ENCODE measurements around the gene MSRB3. TPM values are rescaled to one million over a fixed set of nuclear protein-coding genes. Genes with fewer than 3 reads are reported as not detected.

Gene MSRB3
- polyA plus RNA-seq, 12 donors, result 27.3 to 66.7 (median 52.5) TPM; not detected in 1

GRCh38 chr12:65323070-65323469 is 44.6 kb downstream of the MSRB3 start:
- DNase-seq, result no peak

GRCh38 chr12:65324056-65324455 is 45.6 kb downstream of the MSRB3 start:
- no peak for DNase-seq

- no peak for DNase-seq
Observed at GRCh38 chr12:65324551-65324950, 46.1 kb downstream of the MSRB3 start.

DNA sequence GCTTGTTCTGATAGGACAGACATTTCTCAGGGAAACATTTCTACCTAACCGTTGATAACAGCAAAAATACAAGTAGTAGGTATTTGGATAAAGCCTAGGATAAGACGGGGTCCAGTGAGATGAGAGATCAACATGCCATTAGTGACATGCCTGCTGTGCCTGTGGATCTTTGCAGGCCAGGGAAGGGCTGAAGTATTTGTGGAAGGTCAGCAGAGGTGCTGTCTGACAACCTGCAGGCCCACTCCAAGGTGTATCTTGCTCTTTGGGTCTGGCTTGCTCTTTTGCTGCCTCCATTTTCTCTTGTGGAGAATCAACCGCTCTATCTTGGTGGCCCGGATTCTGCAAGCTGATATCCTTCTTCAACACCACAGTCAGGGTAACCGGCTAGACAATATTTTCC is 46.7 kb downstream of the MSRB3 start:
- no peak for DNase-seq

GRCh38 chr12:65326616-65327015 is 48.1 kb downstream of the MSRB3 start:
- no peak for DNase-seq

DNA sequence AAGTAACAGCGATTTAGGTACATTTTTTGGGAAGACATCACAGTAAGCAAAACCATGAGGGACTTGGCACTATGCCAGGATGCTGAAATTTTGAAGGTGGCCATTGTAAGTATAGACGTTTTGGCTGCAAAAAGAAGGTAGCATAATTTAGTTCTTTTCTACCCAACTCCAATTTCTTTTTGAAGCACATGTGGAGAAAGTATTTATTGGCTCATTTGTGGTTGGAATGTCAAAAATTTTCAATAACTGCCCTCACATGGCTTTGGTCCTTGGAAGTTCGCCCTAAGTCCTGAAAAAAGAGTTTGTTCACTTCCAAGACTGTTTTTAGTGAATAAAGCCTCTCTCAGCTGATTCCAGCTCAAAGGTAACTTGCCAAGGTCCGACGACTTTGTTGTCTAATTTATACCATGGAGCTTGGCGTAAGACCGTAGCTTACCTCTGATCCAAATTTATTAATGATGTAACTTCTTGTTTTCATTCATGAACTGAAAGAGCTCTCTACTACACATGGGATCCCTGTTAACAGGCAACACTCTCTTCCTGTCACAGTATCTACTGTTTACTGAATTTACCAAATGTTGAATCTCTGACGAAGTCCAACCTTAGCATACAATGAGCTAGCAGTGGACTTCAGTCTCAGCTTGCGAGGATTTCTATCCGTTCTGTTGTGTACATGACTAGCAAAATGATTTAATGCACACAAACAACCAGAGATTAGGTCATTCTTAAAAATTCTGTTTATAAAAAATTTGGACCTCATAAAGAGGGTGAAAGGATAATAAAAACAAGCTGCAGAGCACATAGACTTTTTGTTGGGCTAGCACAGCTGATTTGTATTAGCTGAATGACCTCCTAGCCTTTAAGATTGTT is 49.0 kb downstream of the MSRB3 start:
- DNase-seq, result peak; percentile 75

DNA sequence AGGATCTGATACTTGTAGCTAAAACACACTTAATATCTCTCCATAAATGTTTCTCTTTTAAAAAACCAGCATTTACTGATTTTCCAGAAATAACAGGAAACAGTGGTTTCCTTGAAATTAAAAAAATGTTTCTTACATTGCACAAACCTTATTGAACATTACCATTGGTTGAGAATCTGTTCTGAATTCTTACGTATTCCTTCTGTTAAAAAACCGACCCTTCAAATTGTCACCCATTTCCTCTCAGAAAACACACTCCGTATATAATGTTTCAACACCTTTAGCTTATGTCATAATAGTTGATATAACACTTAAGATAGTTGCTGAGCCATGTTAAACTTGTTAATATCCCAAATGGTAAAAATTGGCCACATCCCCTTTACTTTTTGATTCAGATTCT is 51.2 kb downstream of the MSRB3 start:
- DNase-seq, result no peak

DNA sequence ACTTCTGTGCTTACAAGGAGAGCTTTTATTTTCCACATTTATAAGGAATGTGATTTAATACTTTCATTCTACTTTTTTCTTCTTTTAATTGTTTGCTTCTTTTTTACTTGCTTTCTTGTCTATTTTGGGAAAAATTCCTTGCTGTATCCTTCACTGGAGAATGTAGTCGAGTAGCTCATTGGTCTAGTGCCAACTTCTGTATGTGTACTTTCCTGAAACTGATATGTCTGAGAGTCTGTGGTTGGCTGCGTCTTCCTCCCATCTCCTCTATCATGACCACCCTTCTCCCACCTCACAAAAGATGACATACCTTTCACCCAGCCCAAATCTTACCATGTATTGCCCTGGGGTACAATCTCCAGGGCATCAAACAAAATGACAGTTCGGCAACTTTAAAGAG is 51.8 kb downstream of the MSRB3 start:
- no peak for DNase-seq

DNA sequence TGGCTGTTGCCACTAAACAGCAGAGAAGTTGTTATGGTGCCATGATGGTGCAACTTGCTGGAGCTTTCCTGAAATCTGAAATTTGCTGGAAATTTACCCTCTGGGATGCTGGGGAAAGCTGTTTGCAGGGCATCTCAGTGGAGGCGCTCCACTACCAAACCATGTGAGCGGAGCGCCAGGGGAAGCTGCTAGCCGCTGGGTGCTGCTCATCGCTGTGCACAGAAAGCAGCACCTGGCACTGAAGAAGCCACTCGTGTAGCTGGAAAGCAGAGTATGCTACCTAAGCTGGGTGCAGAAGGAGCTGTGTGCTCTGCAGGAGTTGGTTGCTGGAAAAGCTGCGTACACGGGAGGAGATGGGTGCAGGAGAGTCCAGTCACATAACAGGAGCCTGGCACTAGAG is 53.0 kb downstream of the MSRB3 start:
- DNase-seq, result no peak

DNA sequence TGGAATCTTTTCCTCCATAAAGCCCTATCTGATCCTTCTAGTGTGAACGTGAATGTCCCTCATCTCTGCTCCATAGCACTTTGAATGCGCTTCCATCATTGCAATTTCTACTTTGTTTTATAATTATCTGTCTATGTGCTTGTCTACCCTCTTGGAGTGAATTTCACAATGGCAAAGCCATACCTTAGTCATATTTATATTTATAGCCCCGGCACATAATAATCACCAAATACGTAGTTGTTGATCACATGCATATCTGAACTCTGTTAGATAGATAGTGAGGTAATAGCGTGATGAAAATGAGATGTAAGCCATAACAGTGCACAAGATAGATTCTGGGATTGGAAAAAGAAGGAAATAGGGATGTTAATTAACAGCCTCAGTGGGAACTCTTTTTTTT is 55.2 kb downstream of the MSRB3 start:
- DNase-seq, result no peak

DNA sequence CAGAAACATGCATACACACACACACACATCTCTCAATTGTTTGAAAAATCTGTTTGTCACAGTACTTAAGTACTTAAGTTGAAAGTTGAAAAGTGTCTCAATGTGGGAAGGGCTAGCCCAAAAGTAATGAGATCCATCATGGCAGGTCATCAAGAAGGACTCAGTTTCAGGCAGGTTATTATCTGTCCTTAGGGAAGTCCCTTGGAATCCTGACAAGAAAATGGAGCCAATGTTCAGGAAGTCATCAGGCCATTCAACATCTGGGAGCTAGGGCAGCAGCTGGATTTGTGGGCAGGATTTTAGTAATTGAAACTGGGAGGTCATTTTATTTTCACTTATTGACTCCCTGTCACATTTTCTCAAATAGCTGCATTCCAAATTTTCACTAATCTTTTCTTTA is 56.0 kb downstream of the MSRB3 start:
- DNase-seq, result peak; percentile 80

GRCh38 chr12:65335021-65335714 is 56.7 kb downstream of the MSRB3 start:
- DNase-seq, result peak; percentile 58

DNA sequence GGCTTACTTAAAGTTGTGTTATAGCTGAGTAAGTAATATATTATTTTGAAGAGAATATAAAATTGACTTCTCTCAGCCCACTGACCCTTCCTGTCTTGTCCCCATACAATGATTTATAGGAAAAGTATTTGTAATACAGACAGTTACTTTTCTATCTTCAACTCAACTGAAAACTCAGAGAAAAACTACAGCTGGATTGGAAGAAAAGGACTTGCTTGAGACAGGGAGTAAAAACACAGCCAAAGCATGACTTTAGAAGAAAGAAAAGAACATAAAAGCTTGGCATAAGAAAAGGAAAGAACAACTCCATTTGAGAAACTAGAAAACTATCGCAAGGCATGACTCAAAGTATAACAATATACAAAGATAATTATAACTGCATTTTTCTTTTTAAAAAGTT is 57.5 kb downstream of the MSRB3 start:
- peak; percentile 25 for DNase-seq

DNA sequence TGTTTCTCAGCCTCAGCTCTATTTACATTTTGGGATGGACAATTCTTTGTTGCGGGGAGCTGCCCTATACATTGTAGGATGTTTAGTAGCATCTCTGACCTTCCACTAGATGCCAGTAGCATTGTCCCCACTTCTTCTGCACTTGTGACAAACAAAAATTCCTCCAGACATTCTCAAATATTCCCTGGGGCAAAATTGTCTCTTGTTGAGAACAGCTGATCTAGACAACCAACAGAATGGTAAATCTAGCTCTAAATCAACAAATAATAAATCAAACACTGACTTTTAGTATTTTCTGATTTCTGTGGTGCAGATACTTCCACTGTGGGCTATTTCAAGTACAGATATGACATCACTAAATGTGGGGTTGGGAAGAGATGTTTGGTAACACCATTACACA is 60.7 kb downstream of the MSRB3 start:
- no peak for DNase-seq

DNA sequence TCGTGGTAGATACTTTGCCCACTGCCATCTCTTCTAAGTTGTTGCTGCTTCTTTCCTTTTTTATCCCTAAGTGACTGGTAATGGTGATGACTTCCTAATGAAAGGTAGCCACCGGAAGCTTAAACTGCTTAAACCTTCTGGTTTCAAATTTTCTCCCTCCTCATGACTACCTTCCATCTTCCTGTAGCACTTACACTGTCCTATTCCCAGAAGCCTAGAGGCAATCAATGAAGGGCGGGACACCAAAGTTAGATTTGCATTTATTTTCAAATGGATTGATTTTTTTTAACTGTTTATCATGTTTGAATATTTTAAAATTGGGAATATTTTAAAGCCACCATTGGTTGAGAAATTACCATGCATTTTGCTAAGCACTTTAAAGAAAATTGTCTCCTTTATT is 64.7 kb downstream of the MSRB3 start:
- no peak for DNase-seq

GRCh38 chr12:65343801-65344200 is 65.3 kb downstream of the MSRB3 start:
- DNase-seq, result no peak

- no peak for DNase-seq
Observed at GRCh38 chr12:65355461-65355860, 77.0 kb downstream of the MSRB3 start.

DNA sequence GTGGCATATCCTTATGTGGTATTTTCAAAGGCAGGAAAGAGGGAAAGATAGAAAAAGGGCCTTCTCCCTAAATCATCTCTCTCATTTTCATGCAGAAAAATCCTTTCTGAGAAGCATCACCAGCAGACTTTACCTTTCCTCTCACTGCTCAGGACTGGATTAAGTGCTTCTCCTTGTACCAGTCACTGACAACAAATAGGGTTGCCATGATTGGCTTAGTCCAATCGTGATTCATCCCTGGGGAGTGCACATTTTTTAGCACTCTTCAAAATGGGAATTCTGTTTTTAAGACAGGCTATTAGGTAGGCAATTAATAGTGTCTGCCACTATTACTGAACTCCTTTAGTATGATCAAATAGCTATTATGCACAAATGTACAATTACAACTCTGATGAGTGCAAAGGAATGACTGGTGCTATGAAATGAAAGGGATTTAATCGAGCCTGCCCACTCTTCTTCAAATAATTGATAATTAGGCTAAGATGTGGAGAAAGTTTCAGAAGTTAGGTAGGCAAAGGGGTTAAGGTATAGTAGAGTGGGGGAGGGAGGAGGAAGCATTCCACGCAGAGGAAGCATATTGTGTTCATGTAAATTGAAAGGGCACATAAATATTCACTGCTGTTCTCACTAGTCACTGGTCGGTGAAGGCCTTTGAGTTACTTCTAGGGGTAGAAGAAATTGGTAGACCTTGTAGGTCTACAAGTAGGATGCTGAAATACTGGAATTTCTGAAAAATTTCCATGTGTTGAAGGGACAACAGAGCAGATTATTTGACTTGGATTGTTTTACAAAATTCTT is 84.0 kb downstream of the MSRB3 start:
- no peak for DNase-seq

GRCh38 chr12:65364046-65364445 is 85.6 kb downstream of the MSRB3 start:
- DNase-seq, result no peak

DNA sequence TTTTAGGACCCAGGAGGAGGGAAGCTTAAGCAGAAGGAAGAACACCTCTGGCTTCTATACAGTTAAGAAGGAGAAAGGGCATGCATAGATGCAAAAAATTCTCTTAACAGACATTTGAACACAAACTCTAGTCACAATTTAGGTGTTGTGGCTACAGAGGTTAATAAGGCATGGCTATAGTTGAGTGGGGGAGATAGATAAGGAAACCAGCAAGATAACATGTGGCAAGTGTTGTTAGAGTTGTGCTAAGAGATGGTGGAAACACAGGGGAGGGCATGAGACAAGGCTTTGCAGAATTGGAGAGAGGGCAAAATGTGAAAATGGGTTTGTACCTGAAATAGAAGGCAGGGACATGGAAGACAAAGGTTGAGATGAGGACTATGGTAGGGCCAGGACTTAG is 88.9 kb downstream of the MSRB3 start:
- DNase-seq, result no peak

- no peak for DNase-seq
Observed at GRCh38 chr12:65368055-65368454, 89.6 kb downstream of the MSRB3 start.

DNA sequence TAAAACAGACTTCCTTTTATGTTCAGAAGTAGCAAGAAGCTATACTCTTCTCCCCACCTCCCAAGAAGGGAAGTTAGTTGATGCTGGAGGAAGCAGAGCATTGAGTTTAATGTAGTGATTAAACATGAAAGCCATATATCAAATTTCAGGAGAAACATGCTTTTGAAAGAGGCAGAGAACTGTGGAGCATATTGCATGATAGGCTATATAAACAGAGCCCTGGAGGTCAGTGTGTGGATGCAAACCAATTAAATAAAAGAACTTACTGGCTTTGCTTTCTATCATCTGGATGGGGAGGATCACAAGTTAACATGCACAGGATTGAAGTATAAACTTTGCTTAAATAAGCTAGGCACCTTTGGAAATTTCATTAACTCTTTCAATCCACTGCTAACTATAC is 94.1 kb downstream of the MSRB3 start:
- DNase-seq, result no peak

DNA sequence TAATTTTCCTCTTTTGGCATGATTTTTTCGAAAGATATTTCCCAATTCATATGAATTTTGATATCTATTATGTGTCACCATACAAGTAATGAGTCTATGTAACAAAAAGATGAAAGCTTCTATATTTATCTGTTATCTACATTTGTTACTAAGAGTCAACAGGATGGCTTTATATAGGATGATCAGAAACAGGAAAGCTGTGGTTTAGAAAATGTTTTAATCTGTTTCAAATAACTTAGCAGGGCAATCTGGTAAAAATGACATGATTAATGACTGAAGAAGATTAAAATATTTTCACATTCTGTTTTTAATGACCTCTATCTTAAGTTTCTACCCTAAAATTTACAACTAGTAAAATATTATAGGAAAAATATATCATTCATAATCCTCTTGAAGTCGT is 105.8 kb downstream of the MSRB3 start:
- no peak for DNase-seq
